K562 (cell line): ENCODE results near the gene SDK1. TPM values are rescaled to one million over a fixed set of nuclear protein-coding genes. Genes with fewer than 3 reads are reported as not detected.

Experiments
- ATAC-seq: fragments of 200-7000 bp; cut with Tn5 transposase; 3 replicates; pipeline ENCODE4 v1.9.1; 2020; ENCODE audit warnings: moderate library complexity
- BruUV-seq: library from RNA; stranded (reverse); fragments of 400-500 nt; replicated peaks from 2 replicates; lab custom pipeline; 2021; lab: Mats Ljungman, UMichigan
- CTCF ChIA-PET: fragments of 300-600 bp; formaldehyde crosslinking; extraction: SDS; loops from one replicate; lab custom pipeline; 2021; ENCODE audit warnings: low intra/inter-chr PET ratio; lab: Yijun Ruan, JAX
- POLR2A ChIA-PET: fragments of 300-600, 350-650 bp; sonication (Branson Sonifier 250); formaldehyde crosslinking; extraction: SDS; loops from one replicate; lab custom pipeline; 2021; ENCODE audit warnings: antibody characterized with exemption, inconsistent platforms; lab: Yijun Ruan, JAX
- DNase-seq, 4 experiments: peaks; one replicate each; pipeline versions ENCODE4 v3.0.0 to v3.0.0-alpha.2; 2011 to 2018; ENCODE audit warnings: low spot score in 3 of 4, mixed read lengths in 3 of 4; ENCODE audit errors: extremely low read depth in 1 of 4
- FAIRE-seq: peaks from 2 replicates; lab custom pipeline; 2011; peaks lifted over from hg19 to GRCh38; lab: Jason Lieb, UNC
- H2AFZ ChIP-seq: 2 replicates; pipeline ENCODE4 v1.6.0; 2011; ENCODE audit warnings: low read depth, low read length, control low read depth, inconsistent platforms
- H3K27ac ChIP-seq: fragments of 200-600 bp; 3 replicates; pipeline ENCODE4 v1.8.0; 2011; ENCODE audit warnings: low read depth, mild to moderate bottlenecking, control low read depth, inconsistent platforms, low read length, moderate library complexity, mixed read lengths; ENCODE audit errors: extremely low read depth
- H3K27me3 ChIP-seq, 2 experiments: fragments of 300-600 bp in 1 of 2; 2 replicates in 1 of 2; 3 replicates in 1 of 2; pipeline versions ENCODE4 v1.6.0 to v1.8.0; 2011; ENCODE audit warnings: inconsistent platforms in 2 of 2, low read length in 2 of 2, mild to moderate bottlenecking in 1 of 2, mixed read lengths in 1 of 2, moderate library complexity in 1 of 2; ENCODE audit not compliant: control insufficient read depth in 2 of 2, insufficient read depth in 2 of 2
- H3K36me3 ChIP-seq: fragments of 300-600 bp; 3 replicates; pipeline ENCODE4 v1.8.0; 2011; ENCODE audit warnings: mild to moderate bottlenecking, low read length, inconsistent platforms; ENCODE audit not compliant: control insufficient read depth, insufficient read depth
- H3K4me1 ChIP-seq, 2 experiments: fragments of 200-600 bp in 1 of 2; replicated peaks in 1 of 2; 2 replicates in 1 of 2; 3 replicates in 1 of 2; pipeline versions ENCODE4 v1.5.1 to v1.8.0; 2011; ENCODE audit warnings: inconsistent platforms in 2 of 2, low read length in 2 of 2, mild to moderate bottlenecking in 1 of 2, mixed read lengths in 1 of 2, moderate library complexity in 1 of 2; ENCODE audit not compliant: control insufficient read depth in 2 of 2, insufficient read depth in 2 of 2
- H3K4me2 ChIP-seq: 2 replicates; pipeline ENCODE4 v1.6.1; 2011; ENCODE audit warnings: low read length, control low read depth, inconsistent platforms, mixed read lengths; ENCODE audit not compliant: insufficient read depth
- H3K4me3 ChIP-seq: fragments of 200-600 bp; sonication (generic), shearing (Covaris generic); 2 replicates; pipeline ENCODE4 v1.5.1; 2016; ENCODE audit warnings: control low read depth, inconsistent platforms
- H3K79me2 ChIP-seq: fragments of 200-600 bp; 3 replicates; pipeline ENCODE4 v1.8.0; 2011; ENCODE audit warnings: low read length, inconsistent platforms; ENCODE audit not compliant: control insufficient read depth, insufficient read depth
- H3K9ac ChIP-seq, 2 experiments: 2 replicates each; pipeline versions ENCODE4 v1.6.0 to v1.6.1; 2011; ENCODE audit warnings: low read depth in 2 of 2, low read length in 2 of 2, control low read depth in 1 of 2, inconsistent platforms in 1 of 2, mild to moderate bottlenecking in 1 of 2, mixed read lengths in 1 of 2; ENCODE audit not compliant: insufficient read depth in 1 of 2
- H3K9me1 ChIP-seq: one replicate; pipeline ENCODE4 v1.6.0; 2011; ENCODE audit warnings: inconsistent platforms, mild to moderate bottlenecking, low read length, moderate library complexity; ENCODE audit not compliant: control insufficient read depth, insufficient read depth
- H3K9me3 ChIP-seq: replicated peaks from 2 replicates; pipeline ENCODE4 v1.5.1; 2011; ENCODE audit warnings: low read depth, low read length, inconsistent platforms; ENCODE audit not compliant: control insufficient read depth, insufficient read depth
- H4K20me1 ChIP-seq: replicated peaks from 2 replicates; pipeline ENCODE4 v1.6.1; 2011; ENCODE audit warnings: low read length, inconsistent platforms, mixed read lengths; ENCODE audit not compliant: control insufficient read depth, insufficient read depth
- ADNP ChIP-seq: fragments of 200-800 bp; sonication (Bioruptor generic); IDR thresholded peaks from 2 replicates; pipeline ENCODE4 v1.6.1; 2016; ENCODE audit warnings: missing genetic modification characterization, missing compliant biosample characterization
- ELK3 ChIP-seq: fragments of 450-650 bp; formaldehyde crosslinking; IDR thresholded peaks from 2 replicates; pipeline ENCODE4 v1.4.0; 2020; ENCODE audit warnings: mild to moderate bottlenecking
- HLTF ChIP-seq: fragments of 450-650 bp; IDR thresholded peaks from 2 replicates; pipeline ENCODE4 v1.6.1; 2016
- MEF2D ChIP-seq: conservative IDR thresholded peaks from 2 replicates; pipeline ENCODE4 v1.6.1; 2016; ENCODE audit warnings: low read depth, missing genetic modification characterization, missing compliant biosample characterization
- MITF ChIP-seq: IDR thresholded peaks from 2 replicates; pipeline ENCODE4 v1.6.1; 2014; ENCODE audit warnings: antibody characterized with exemption
- NFATC3 ChIP-seq: fragments of 450-650 bp; IDR thresholded peaks from 2 replicates; pipeline ENCODE4 v1.6.1; 2017; ENCODE audit warnings: mild to moderate bottlenecking
- POLR2A ChIP-seq: fragments of 450-650 bp; conservative IDR thresholded peaks from 2 replicates; pipeline ENCODE4 v1.6.1; 2016
- RBM25 ChIP-seq: fragments of 200-400 bp; formaldehyde crosslinking; IDR thresholded peaks from 2 replicates; pipeline ENCODE4 v1.6.1; 2018; ENCODE audit warnings: low read length, low read depth, moderate library complexity; ENCODE audit not compliant: severe bottlenecking
- RNF2 ChIP-seq: sonication (generic); IDR thresholded peaks from 2 replicates; pipeline ENCODE4 v1.6.1; 2016
- SAP30 ChIP-seq: fragments of 200-600 bp; sonication (generic); IDR thresholded peaks from 2 replicates; pipeline ENCODE4 v1.6.1; 2012; ENCODE audit warnings: borderline replicate concordance, low read depth, mild to moderate bottlenecking, moderate library complexity, low read length, control low read depth, inconsistent platforms; ENCODE audit not compliant: insufficient read depth, poor library complexity, severe bottlenecking
- SMAD2 ChIP-seq: fragments of 150-350 bp; IDR thresholded peaks from 2 replicates; pipeline ENCODE4 v1.6.1; 2014; ENCODE audit warnings: low read depth, mild to moderate bottlenecking, low read length
- TRIM28 ChIP-seq: fragments of 450-650 bp; IDR thresholded peaks from 2 replicates; pipeline ENCODE4 v1.6.1; 2017
- ZFP1 ChIP-seq: fragments of 450-650 bp; formaldehyde crosslinking; IDR thresholded peaks from 2 replicates; pipeline ENCODE4 v1.4.0; 2020; ENCODE audit warnings: mild to moderate bottlenecking, mixed read lengths
- ZFP36 ChIP-seq: fragments of 150-350 bp; IDR thresholded peaks from 2 replicates; pipeline ENCODE4 v1.6.1; 2018; ENCODE audit warnings: low read length, low read depth; ENCODE audit not compliant: partially characterized antibody
- WGBS: fragments of 100-300 bp; shearing (Covaris generic); methylation state at CpG from one replicate; pipeline ENCODE4 v1.1.6; 2016; ENCODE audit warnings: low coverage, mixed read lengths; ENCODE audit not compliant: insufficient coverage; ENCODE audit errors: missing lambda C conversion rate; 5-methylcytosine and 5-hydroxymethylcytosine counted together
- in situ Hi-C: fragments of 300-500 bp; cut with MboI; formaldehyde crosslinking; loops from 4 replicates; pipeline ENCODE4 v1.15.0; 2018; ENCODE audit warnings: inconsistent platforms, mixed read lengths
- intact Hi-C: fragments of 100-400 bp; cut with micrococcal nuclease; formaldehyde crosslinking; loops from 2 replicates; pipeline ENCODE4 v1.14.2; 2022
- polyA plus RNA-seq, 8 experiments: library from polyadenylated mRNA; depleted of rRNA in 4 of 8; stranded (reverse) in 5 of 8; unstranded in 3 of 8; fragments of >200 nt; fragmentation: Nextera tagmentation in 2 of 8; fragmentation: Illumina TruSeq in 1 of 8; extraction: Ambion mirVana in 2 of 8; extraction: Trizol in 1 of 8; gene quantifications; 2 replicates each; pipeline versions ENCODE4 v1.2.1 to v1.2.3, GENCODE V29; 2011 to 2014; ENCODE audit warnings: inconsistent platforms in 1 of 8, missing spikeins in 1 of 8
- total RNA-seq, 7 experiments: library from RNA; depleted of rRNA in 6 of 7; stranded (reverse); fragments of >200 nt in 6 of 7; fragmentation: Illumina TruSeq in 2 of 7; extraction: Trizol in 2 of 7; gene quantifications; 2 replicates each; pipeline versions ENCODE4 v1.2.1 to v1.2.3, GENCODE V29; 2011 to 2021; ENCODE audit warnings: low replicate concordance in 1 of 7

Gene SDK1
- total and polyA plus RNA-seq, 9 of the 15 experiments (the other 6 are each of a cell fraction or from before 2014, with no cell fraction given) = 0.16 TPM; not detected in 8

- POLR2A ChIA-PET = no interaction called here
- no TSS peak for BruUV-seq
- H3K27me3 ChIP-seq = peaks cover 0 to 15% of the 10 kb centered on the region in 2 experiments; a peak in 2 of 5 replicates
- no peak for ATAC-seq
- TF ChIP-seq POLR2A (no peak), SAP30 (no peak), ZFP1 (CRISPR knock-in tag) (no peak), SMAD2 (no peak), ADNP (tag) (no peak), NFATC3 (no peak), RBM25 (no peak), MEF2D (tag) (no peak), ZFP36 (no peak), TRIM28 (no peak), RNF2 (no peak), MITF (no peak), HLTF (no peak), ELK3 (CRISPR knock-in tag) (no peak)
- DNase-seq = no peak
- H3K79me2 ChIP-seq = no peaks in the 10 kb centered on the region
- intact Hi-C loops = no loop called here
- CTCF ChIA-PET = no interaction called here
- H3K36me3 ChIP-seq = no peaks in the 10 kb centered on the region
- no peaks in the 10 kb centered on the region for H3K9me3 ChIP-seq
- H3K4me3 ChIP-seq = no peak overlapping the region
- in situ Hi-C loops = no loop called here
- no peaks in the 10 kb centered on the region for H3K9me1 ChIP-seq
- FAIRE-seq = no peak
- H3K9ac ChIP-seq = no peak overlapping the region
- 4% methylated on average over 3 of the region's 3 CpGs for WGBS
- H4K20me1 ChIP-seq = no peaks in the 10 kb centered on the region
- no peak overlapping the region for H3K4me2 ChIP-seq
- no peaks in the 10 kb centered on the region for H3K4me1 ChIP-seq
- no peak overlapping the region for H3K27ac ChIP-seq
- no peak overlapping the region for H2AFZ ChIP-seq
Measured at GRCh38 chr7:3588341-3588740, 287.3 kb downstream of the SDK1 start.
